Osteoblast (primary cell): ENCODE results near the gene ZNF844. TPM values are rescaled to one million over a fixed set of nuclear protein-coding genes. Genes with fewer than 3 reads are reported as not detected.

ENCODE experiments used
- DNase-seq: peaks from one replicate; pipeline ENCODE4 v3.0.0; 2011; ENCODE audit warnings: low spot score, mixed read lengths; ENCODE audit not compliant: insufficient read length; ENCODE audit errors: missing footprints
- H2AFZ ChIP-seq: 2 replicates; pipeline ENCODE4 v1.6.0; 2011; ENCODE audit warnings: mild to moderate bottlenecking, low read length
- H3K27ac ChIP-seq: 2 replicates; pipeline ENCODE4 v1.5.1; 2011; ENCODE audit warnings: mild to moderate bottlenecking, low read depth, low read length, moderate library complexity
- H3K27me3 ChIP-seq: 2 replicates; pipeline ENCODE4 v1.6.0; 2012; ENCODE audit warnings: mild to moderate bottlenecking, control low read depth, inconsistent platforms, low read length, moderate library complexity; ENCODE audit not compliant: insufficient read depth
- H3K36me3 ChIP-seq: 2 replicates; pipeline ENCODE4 v1.5.1; 2011; ENCODE audit warnings: mild to moderate bottlenecking, low read length, control low read depth, moderate library complexity; ENCODE audit not compliant: insufficient read depth
- H3K4me1 ChIP-seq: 2 replicates; pipeline ENCODE4 v1.5.1; 2011; ENCODE audit warnings: mild to moderate bottlenecking, low read length, control low read depth, moderate library complexity; ENCODE audit not compliant: insufficient read depth
- H3K4me2 ChIP-seq: 2 replicates; pipeline ENCODE4 v1.6.0; 2011; ENCODE audit warnings: mild to moderate bottlenecking, low read length; ENCODE audit not compliant: insufficient read depth
- H3K4me3 ChIP-seq: fragments of 200-600 bp; sonication (generic); 3 replicates; pipeline ENCODE4 v1.5.1; 2012; ENCODE audit warnings: mild to moderate bottlenecking, low read length, inconsistent platforms; ENCODE audit not compliant: insufficient read depth
- H3K79me2 ChIP-seq: 2 replicates; pipeline ENCODE4 v1.6.0; 2012; ENCODE audit warnings: mild to moderate bottlenecking, low read length, control low read depth, inconsistent platforms; ENCODE audit not compliant: insufficient read depth
- H3K9me3 ChIP-seq: 2 replicates; pipeline ENCODE4 v1.5.1; 2011; ENCODE audit warnings: low read depth, low read length, control low read depth
- H4K20me1 ChIP-seq: 2 replicates; pipeline ENCODE4 v1.6.0; 2012; ENCODE audit warnings: mild to moderate bottlenecking, low read length, control low read depth; ENCODE audit not compliant: insufficient read depth
- CTCF ChIP-seq: IDR thresholded peaks from 2 replicates; pipeline ENCODE4 v1.5.1; 2011; ENCODE audit warnings: mild to moderate bottlenecking, low read depth, low read length, moderate library complexity; ENCODE audit errors: extremely low read depth
- total RNA-seq: library from RNA; depleted of rRNA; stranded (reverse); fragments of >200 nt; gene quantifications from 2 replicates; pipeline ENCODE4 v1.2.3, GENCODE V29; 2012

ZNF844 gene
- total RNA-seq, 1 donor: 10.9 TPM

DNA sequence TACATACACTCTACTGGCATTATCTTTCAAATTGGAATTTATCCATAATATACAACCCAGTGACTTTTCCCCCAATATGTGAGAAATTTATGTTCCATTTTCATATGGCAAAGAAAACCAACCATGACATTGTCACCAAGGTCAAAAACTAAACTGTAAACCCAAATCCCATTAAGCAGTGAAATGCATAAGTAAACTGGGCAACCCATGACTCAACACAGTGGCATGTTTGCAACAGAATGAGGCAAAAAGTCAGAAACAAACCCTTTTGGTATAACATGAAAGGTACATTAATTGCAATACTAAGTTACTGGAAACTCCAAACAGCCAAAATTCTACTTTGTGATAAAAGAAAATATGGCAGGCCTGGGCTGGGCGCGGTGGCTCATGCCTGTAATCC lies 16.7 kb upstream of the ZNF844 start:
- DNase-seq: no peak

DNA sequence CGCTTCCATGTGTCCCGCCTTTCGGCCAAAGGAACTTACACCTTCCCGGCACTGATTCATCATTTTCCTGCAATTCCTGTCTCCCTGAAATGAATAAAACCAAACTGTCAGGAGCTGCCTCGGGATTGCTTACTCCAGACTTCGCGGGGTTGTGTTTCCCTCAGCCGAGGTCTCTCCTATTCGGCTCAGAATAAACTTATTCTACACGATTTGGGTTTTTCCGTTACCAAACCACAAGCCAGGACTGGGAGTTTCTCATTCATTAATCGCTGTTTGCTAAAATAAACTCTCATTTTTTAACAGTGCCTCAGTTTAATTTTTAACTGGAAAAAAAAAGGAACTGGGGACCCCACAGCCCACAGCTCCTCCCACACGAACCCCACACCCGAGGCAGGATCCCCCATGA lies 12.4 kb upstream of the ZNF844 start:
- peak overlapping the region; percentile 99 for H3K4me2 ChIP-seq
- no peaks in the 10 kb centered on the region for H3K79me2 ChIP-seq
- no peak overlapping the region for H3K27ac ChIP-seq
- H3K36me3 ChIP-seq: no peaks in the 10 kb centered on the region
- H3K9me3 ChIP-seq: no peaks in the 10 kb centered on the region
- H3K4me3 ChIP-seq: peak overlapping the region; percentile 85
- H2AFZ ChIP-seq: peak overlapping the region; percentile 99
- TF ChIP-seq CTCF: no peak
- no peaks in the 10 kb centered on the region for H3K27me3 ChIP-seq
- H3K4me1 ChIP-seq: peaks cover 4% of the 10 kb centered on the region
- peak; percentile 85 for DNase-seq
- no peaks in the 10 kb centered on the region for H4K20me1 ChIP-seq

More for the DNA sequence above, 16.7 kb upstream of the ZNF844 start:
- Histone ChIP-seq H3K4me2 (no peak overlapping the region), H3K36me3 (no peaks in the 10 kb centered on the region), H3K79me2 (no peaks in the 10 kb centered on the region), H3K4me1 (peaks cover 4% of the 10 kb centered on the region), H3K27ac (no peak overlapping the region), H4K20me1 (no peaks in the 10 kb centered on the region), H2AFZ (no peak overlapping the region), H3K4me3 (no peak overlapping the region), H3K27me3 (no peaks in the 10 kb centered on the region), H3K9me3 (peaks cover 11% of the 10 kb centered on the region)
- no peak for TF ChIP-seq CTCF

- Histone ChIP-seq H2AFZ (peak within 1 kb of the TSS; percentile 99), H3K4me2 (peak within 1 kb of the TSS; percentile 99), H3K4me1 (peaks cover 4% of the 10 kb centered on the region), H3K36me3 (no peaks in the 10 kb centered on the region), H3K79me2 (no peaks in the 10 kb centered on the region), H3K9me3 (no peaks in the 10 kb centered on the region), H3K27me3 (no peaks in the 10 kb centered on the region), H3K4me3 (peak within 1 kb of the TSS; percentile 85), H3K27ac (no peak within 1 kb of the TSS), H4K20me1 (no peaks in the 10 kb centered on the region)
- DNase-seq: peak; percentile 95
- no peak for TF ChIP-seq CTCF
Observed at GRCh38 chr19:12052497-12053169, 11.9 kb upstream of the ZNF844 start, which contains the start of gene ZNF878. Gene ZNF878 (minus strand): TSS chr19:12052961. CDS start chr19:12052801, 160 bp downstream.

- H2AFZ ChIP-seq: no peak overlapping the region
- no peak for DNase-seq
- no peak overlapping the region for H3K4me3 ChIP-seq
- no peaks in the 10 kb centered on the region for H3K36me3 ChIP-seq
- no peak overlapping the region for H3K4me2 ChIP-seq
- no peaks in the 10 kb centered on the region for H3K27me3 ChIP-seq
- H3K27ac ChIP-seq: no peak overlapping the region
- H3K9me3 ChIP-seq: no peaks in the 10 kb centered on the region
- H3K79me2 ChIP-seq: no peaks in the 10 kb centered on the region
- H4K20me1 ChIP-seq: no peaks in the 10 kb centered on the region
- TF ChIP-seq CTCF: no peak
- peaks cover 4% of the 10 kb centered on the region for H3K4me1 ChIP-seq
Observed at GRCh38 chr19:12055784-12056183, 8.7 kb upstream of the ZNF844 start.
